ENCODE measurements around the gene PTPRT. TPM values are rescaled to one million over a fixed set of nuclear protein-coding genes. Genes with fewer than 3 reads are reported as not detected.

PTPRT gene
- total RNA-seq, 1 donor from 2014 or later, result not detected

- Mint-ChIP-seq H3K4me1 (ENCODE audit: unreplicated experiment) (no peaks in the 10 kb centered on the region), H3K36me3 (ENCODE audit: unreplicated experiment) (no peaks in the 10 kb centered on the region), H3K4me3 (ENCODE audit: unreplicated experiment) (no peak overlapping the region), H3K27me3 (ENCODE audit: unreplicated experiment) (no peaks in the 10 kb centered on the region), H3K27ac (ENCODE audit: unreplicated experiment) (no peak overlapping the region), H3K9me3 (ENCODE audit: unreplicated experiment) (peaks cover 53% of the 10 kb centered on the region)
- DNase-seq (ENCODE audit: extremely low spot score, unreplicated experiment), result peak; percentile 53
- TF ChIP-seq, protein P1, sequence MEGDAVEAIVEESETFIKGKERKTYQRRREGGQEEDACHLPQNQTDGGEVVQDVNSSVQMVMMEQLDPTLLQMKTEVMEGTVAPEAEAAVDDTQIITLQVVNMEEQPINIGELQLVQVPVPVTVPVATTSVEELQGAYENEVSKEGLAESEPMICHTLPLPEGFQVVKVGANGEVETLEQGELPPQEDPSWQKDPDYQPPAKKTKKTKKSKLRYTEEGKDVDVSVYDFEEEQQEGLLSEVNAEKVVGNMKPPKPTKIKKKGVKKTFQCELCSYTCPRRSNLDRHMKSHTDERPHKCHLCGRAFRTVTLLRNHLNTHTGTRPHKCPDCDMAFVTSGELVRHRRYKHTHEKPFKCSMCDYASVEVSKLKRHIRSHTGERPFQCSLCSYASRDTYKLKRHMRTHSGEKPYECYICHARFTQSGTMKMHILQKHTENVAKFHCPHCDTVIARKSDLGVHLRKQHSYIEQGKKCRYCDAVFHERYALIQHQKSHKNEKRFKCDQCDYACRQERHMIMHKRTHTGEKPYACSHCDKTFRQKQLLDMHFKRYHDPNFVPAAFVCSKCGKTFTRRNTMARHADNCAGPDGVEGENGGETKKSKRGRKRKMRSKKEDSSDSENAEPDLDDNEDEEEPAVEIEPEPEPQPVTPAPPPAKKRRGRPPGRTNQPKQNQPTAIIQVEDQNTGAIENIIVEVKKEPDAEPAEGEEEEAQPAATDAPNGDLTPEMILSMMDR (IDR thresholded peaks at IDR 0.05), result no peak
These were observed 503.6 kb downstream of the PTPRT start for GRCh38 chr20:42686057-42686456.

GRCh38 chr20:42678895-42679294, 510.8 kb downstream of the PTPRT start:
- TF ChIP-seq, protein P1 (IDR thresholded peaks at IDR 0.05), result no peak
- no peaks in the 10 kb centered on the region for H3K4me1 Mint-ChIP-seq (ENCODE audit: unreplicated experiment)
- no peak overlapping the region for H3K4me3 Mint-ChIP-seq (ENCODE audit: unreplicated experiment)
- no peaks in the 10 kb centered on the region for H3K36me3 Mint-ChIP-seq (ENCODE audit: unreplicated experiment)
- peaks cover 40% of the 10 kb centered on the region for H3K9me3 Mint-ChIP-seq (ENCODE audit: unreplicated experiment)
- DNase-seq (ENCODE audit: extremely low spot score, unreplicated experiment), result no peak
- no peaks in the 10 kb centered on the region for H3K27me3 Mint-ChIP-seq (ENCODE audit: unreplicated experiment)
- H3K27ac Mint-ChIP-seq (ENCODE audit: unreplicated experiment), result no peak overlapping the region

DNA sequence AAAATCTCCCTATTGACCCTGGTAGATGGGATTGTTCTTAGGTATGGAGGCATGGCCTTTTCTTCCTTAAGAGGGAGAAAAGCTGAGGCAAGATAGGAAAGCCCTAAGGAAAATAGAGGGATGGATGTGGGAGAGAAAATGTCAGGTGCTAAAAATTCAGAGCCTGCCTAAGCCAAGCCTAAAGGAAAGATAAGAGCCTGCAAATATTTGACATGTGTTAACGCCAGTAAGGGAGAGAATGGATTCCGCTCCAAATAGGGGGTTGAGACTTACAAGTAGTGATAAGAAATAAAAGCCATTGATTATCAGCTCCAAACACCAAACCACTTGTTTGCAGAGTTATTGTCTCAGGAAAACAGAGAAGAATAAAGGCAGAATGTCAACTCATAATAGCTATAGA, 533.6 kb downstream of the PTPRT start:
- H3K27ac Mint-ChIP-seq (ENCODE audit: unreplicated experiment), result no peak overlapping the region
- no peaks in the 10 kb centered on the region for H3K4me1 Mint-ChIP-seq (ENCODE audit: unreplicated experiment)
- peaks cover 53% of the 10 kb centered on the region for H3K9me3 Mint-ChIP-seq (ENCODE audit: unreplicated experiment)
- H3K36me3 Mint-ChIP-seq (ENCODE audit: unreplicated experiment), result no peaks in the 10 kb centered on the region
- TF ChIP-seq, protein P1 (IDR thresholded peaks at IDR 0.05), result no peak
- no peaks in the 10 kb centered on the region for H3K27me3 Mint-ChIP-seq (ENCODE audit: unreplicated experiment)
- DNase-seq (ENCODE audit: extremely low spot score, unreplicated experiment), result no peak
- no peak overlapping the region for H3K4me3 Mint-ChIP-seq (ENCODE audit: unreplicated experiment)

DNA sequence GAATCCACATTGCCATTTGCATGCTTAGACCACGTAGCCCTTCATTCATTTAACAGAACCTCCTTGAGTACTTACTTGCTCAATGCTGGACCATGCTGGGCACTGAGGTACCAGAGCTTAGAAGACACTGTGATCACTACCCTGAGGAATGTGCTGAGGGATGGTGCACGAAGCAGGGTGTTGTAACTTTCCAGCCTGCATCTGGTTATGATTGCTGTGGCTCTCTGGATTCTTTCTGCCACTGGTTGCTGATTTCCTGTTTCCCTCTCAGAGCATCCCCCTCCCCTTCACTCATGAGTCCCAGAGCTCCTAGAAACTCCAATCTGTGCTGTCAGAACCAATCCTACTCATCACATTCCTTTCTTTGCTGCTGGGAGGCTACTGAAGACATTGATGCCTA, 537.4 kb downstream of the PTPRT start:
- Mint-ChIP-seq H3K9me3 (ENCODE audit: unreplicated experiment) (peaks cover 33% of the 10 kb centered on the region), H3K36me3 (ENCODE audit: unreplicated experiment) (no peaks in the 10 kb centered on the region), H3K27me3 (ENCODE audit: unreplicated experiment) (no peaks in the 10 kb centered on the region), H3K4me1 (ENCODE audit: unreplicated experiment) (no peaks in the 10 kb centered on the region), H3K4me3 (ENCODE audit: unreplicated experiment) (no peak overlapping the region), H3K27ac (ENCODE audit: unreplicated experiment) (no peak overlapping the region)
- DNase-seq (ENCODE audit: extremely low spot score, unreplicated experiment), result no peak
- TF ChIP-seq, protein P1 (IDR thresholded peaks at IDR 0.05), result no peak

GRCh38 chr20:42650191-42650746, 539.4 kb downstream of the PTPRT start:
- Mint-ChIP-seq H3K36me3 (ENCODE audit: unreplicated experiment) (no peaks in the 10 kb centered on the region), H3K4me1 (ENCODE audit: unreplicated experiment) (no peaks in the 10 kb centered on the region), H3K4me3 (ENCODE audit: unreplicated experiment) (no peak overlapping the region), H3K9me3 (ENCODE audit: unreplicated experiment) (peaks cover 18% of the 10 kb centered on the region), H3K27me3 (ENCODE audit: unreplicated experiment) (no peaks in the 10 kb centered on the region), H3K27ac (ENCODE audit: unreplicated experiment) (no peak overlapping the region)
- TF ChIP-seq, protein P1 (IDR thresholded peaks at IDR 0.05), result no peak
- no peak for DNase-seq (ENCODE audit: extremely low spot score, unreplicated experiment)
